K562 (cell line): ENCODE results near the gene IFT81. TPM values are rescaled to one million over a fixed set of nuclear protein-coding genes. Genes with fewer than 3 reads are reported as not detected.

ENCODE experiments used
- ATAC-seq: fragments of 200-7000 bp; cut with Tn5 transposase; 3 replicates; pipeline ENCODE4 v1.9.1; 2020; ENCODE audit warnings: moderate library complexity
- BruUV-seq: library from RNA; stranded (reverse); fragments of 400-500 nt; replicated peaks from 2 replicates; lab custom pipeline; 2021; lab: Mats Ljungman, UMichigan
- CTCF ChIA-PET: fragments of 300-600 bp; formaldehyde crosslinking; extraction: SDS; loops from one replicate; lab custom pipeline; 2021; ENCODE audit warnings: low intra/inter-chr PET ratio; lab: Yijun Ruan, JAX
- POLR2A ChIA-PET: fragments of 300-600, 350-650 bp; sonication (Branson Sonifier 250); formaldehyde crosslinking; extraction: SDS; loops from one replicate; lab custom pipeline; 2021; ENCODE audit warnings: antibody characterized with exemption, inconsistent platforms; lab: Yijun Ruan, JAX
- DNase-seq, 4 experiments: peaks; one replicate each; pipeline versions ENCODE4 v3.0.0 to v3.0.0-alpha.2; 2011 to 2018; ENCODE audit warnings: low spot score in 3 of 4, mixed read lengths in 3 of 4; ENCODE audit errors: extremely low read depth in 1 of 4
- FAIRE-seq: peaks from 2 replicates; lab custom pipeline; 2011; peaks lifted over from hg19 to GRCh38; lab: Jason Lieb, UNC
- H2AFZ ChIP-seq: 2 replicates; pipeline ENCODE4 v1.6.0; 2011; ENCODE audit warnings: low read depth, low read length, control low read depth, inconsistent platforms
- H3K27ac ChIP-seq: fragments of 200-600 bp; 3 replicates; pipeline ENCODE4 v1.8.0; 2011; ENCODE audit warnings: low read depth, mild to moderate bottlenecking, control low read depth, inconsistent platforms, low read length, moderate library complexity, mixed read lengths; ENCODE audit errors: extremely low read depth
- H3K27me3 ChIP-seq, 2 experiments: fragments of 300-600 bp in 1 of 2; 2 replicates in 1 of 2; 3 replicates in 1 of 2; pipeline versions ENCODE4 v1.6.0 to v1.8.0; 2011; ENCODE audit warnings: inconsistent platforms in 2 of 2, low read length in 2 of 2, mild to moderate bottlenecking in 1 of 2, mixed read lengths in 1 of 2, moderate library complexity in 1 of 2; ENCODE audit not compliant: control insufficient read depth in 2 of 2, insufficient read depth in 2 of 2
- H3K36me3 ChIP-seq: fragments of 300-600 bp; 3 replicates; pipeline ENCODE4 v1.8.0; 2011; ENCODE audit warnings: mild to moderate bottlenecking, low read length, inconsistent platforms; ENCODE audit not compliant: control insufficient read depth, insufficient read depth
- H3K4me1 ChIP-seq, 2 experiments: fragments of 200-600 bp in 1 of 2; replicated peaks in 1 of 2; 2 replicates in 1 of 2; 3 replicates in 1 of 2; pipeline versions ENCODE4 v1.5.1 to v1.8.0; 2011; ENCODE audit warnings: inconsistent platforms in 2 of 2, low read length in 2 of 2, mild to moderate bottlenecking in 1 of 2, mixed read lengths in 1 of 2, moderate library complexity in 1 of 2; ENCODE audit not compliant: control insufficient read depth in 2 of 2, insufficient read depth in 2 of 2
- H3K4me2 ChIP-seq: 2 replicates; pipeline ENCODE4 v1.6.1; 2011; ENCODE audit warnings: low read length, control low read depth, inconsistent platforms, mixed read lengths; ENCODE audit not compliant: insufficient read depth
- H3K4me3 ChIP-seq: fragments of 200-600 bp; sonication (generic), shearing (Covaris generic); 2 replicates; pipeline ENCODE4 v1.5.1; 2016; ENCODE audit warnings: control low read depth, inconsistent platforms
- H3K79me2 ChIP-seq: fragments of 200-600 bp; 3 replicates; pipeline ENCODE4 v1.8.0; 2011; ENCODE audit warnings: low read length, inconsistent platforms; ENCODE audit not compliant: control insufficient read depth, insufficient read depth
- H3K9ac ChIP-seq, 2 experiments: 2 replicates each; pipeline versions ENCODE4 v1.6.0 to v1.6.1; 2011; ENCODE audit warnings: low read depth in 2 of 2, low read length in 2 of 2, control low read depth in 1 of 2, inconsistent platforms in 1 of 2, mild to moderate bottlenecking in 1 of 2, mixed read lengths in 1 of 2; ENCODE audit not compliant: insufficient read depth in 1 of 2
- H3K9me1 ChIP-seq: one replicate; pipeline ENCODE4 v1.6.0; 2011; ENCODE audit warnings: inconsistent platforms, mild to moderate bottlenecking, low read length, moderate library complexity; ENCODE audit not compliant: control insufficient read depth, insufficient read depth
- H3K9me3 ChIP-seq: replicated peaks from 2 replicates; pipeline ENCODE4 v1.5.1; 2011; ENCODE audit warnings: low read depth, low read length, inconsistent platforms; ENCODE audit not compliant: control insufficient read depth, insufficient read depth
- H4K20me1 ChIP-seq: replicated peaks from 2 replicates; pipeline ENCODE4 v1.6.1; 2011; ENCODE audit warnings: low read length, inconsistent platforms, mixed read lengths; ENCODE audit not compliant: control insufficient read depth, insufficient read depth
- CXXC5 ChIP-seq: fragments of 250-450 bp; sonication (Bioruptor Pico); IDR thresholded peaks from 2 replicates; pipeline ENCODE4 v1.8.0; 2022; ENCODE audit warnings: inconsistent platforms, mild to moderate bottlenecking, moderate library complexity
- DDX20 ChIP-seq: fragments of 450-650 bp; IDR thresholded peaks from 2 replicates; pipeline ENCODE4 v1.6.1; 2016; ENCODE audit warnings: missing genetic modification characterization, low read depth, mild to moderate bottlenecking, missing compliant biosample characterization, moderate library complexity
- HCFC1 ChIP-seq: IDR thresholded peaks from 2 replicates; pipeline ENCODE4 v1.6.1; 2012; ENCODE audit warnings: low read depth, low read length, improper control_type of control experiment
- MYNN ChIP-seq, 2 experiments: sonication (generic); formaldehyde crosslinking in 1 of 2; IDR thresholded peaks; 2 replicates each; pipeline versions ENCODE4 v1.5.0 to v1.6.1; 2016 to 2020; ENCODE audit warnings: antibody characterized with exemption in 1 of 2, missing genetic modification reagents in 1 of 2
- RBFOX2 ChIP-seq: fragments of 200-400 bp; formaldehyde crosslinking; IDR thresholded peaks from 2 replicates; pipeline ENCODE4 v1.6.1; 2017; ENCODE audit warnings: low read depth, mild to moderate bottlenecking, low read length, moderate library complexity
- SMAD4 ChIP-seq: fragments of 250-450 bp; sonication (Bioruptor Pico); conservative IDR thresholded peaks from 2 replicates; pipeline ENCODE4 v1.8.0; 2021; ENCODE audit warnings: inconsistent platforms, mild to moderate bottlenecking, moderate library complexity
- SOX6 ChIP-seq: fragments of 450-650 bp; IDR thresholded peaks from 2 replicates; pipeline ENCODE4 v1.6.1; 2014; ENCODE audit warnings: mild to moderate bottlenecking
- TEAD2 ChIP-seq: fragments of 450-650 bp; IDR thresholded peaks from 2 replicates; pipeline ENCODE4 v1.6.1; 2016; ENCODE audit warnings: missing genetic modification characterization, control low read depth, missing compliant biosample characterization
- ZC3H8 ChIP-seq: fragments of 450-650 bp; IDR thresholded peaks from 2 replicates; pipeline ENCODE4 v1.6.1; 2017
- ZNF134 ChIP-seq: fragments of 250-450 bp; sonication (Bioruptor Pico); conservative IDR thresholded peaks from 2 replicates; pipeline ENCODE4 v1.4.0; 2020
- WGBS: fragments of 100-300 bp; shearing (Covaris generic); methylation state at CpG from one replicate; pipeline ENCODE4 v1.1.6; 2016; ENCODE audit warnings: low coverage, mixed read lengths; ENCODE audit not compliant: insufficient coverage; ENCODE audit errors: missing lambda C conversion rate; 5-methylcytosine and 5-hydroxymethylcytosine counted together
- in situ Hi-C: fragments of 300-500 bp; cut with MboI; formaldehyde crosslinking; loops from 4 replicates; pipeline ENCODE4 v1.15.0; 2018; ENCODE audit warnings: inconsistent platforms, mixed read lengths
- intact Hi-C: fragments of 100-400 bp; cut with micrococcal nuclease; formaldehyde crosslinking; loops from 2 replicates; pipeline ENCODE4 v1.14.2; 2022
- polyA plus RNA-seq, 8 experiments: library from polyadenylated mRNA; depleted of rRNA in 4 of 8; stranded (reverse) in 5 of 8; unstranded in 3 of 8; fragments of >200 nt; fragmentation: Nextera tagmentation in 2 of 8; fragmentation: Illumina TruSeq in 1 of 8; extraction: Ambion mirVana in 2 of 8; extraction: Trizol in 1 of 8; gene quantifications; 2 replicates each; pipeline versions ENCODE4 v1.2.1 to v1.2.3, GENCODE V29; 2011 to 2014; ENCODE audit warnings: inconsistent platforms in 1 of 8, missing spikeins in 1 of 8
- total RNA-seq, 7 experiments: library from RNA; depleted of rRNA in 6 of 7; stranded (reverse); fragments of >200 nt in 6 of 7; fragmentation: Illumina TruSeq in 2 of 7; extraction: Trizol in 2 of 7; gene quantifications; 2 replicates each; pipeline versions ENCODE4 v1.2.1 to v1.2.3, GENCODE V29; 2011 to 2021; ENCODE audit warnings: low replicate concordance in 1 of 7
- TF ChIP-seq, protein P1 (sequence below): sonication (generic); formaldehyde crosslinking; IDR thresholded peaks from 2 replicates; pipeline ENCODE4 v1.8.1; 2023; ENCODE audit warnings: missing genetic modification reagents, mild to moderate bottlenecking, borderline replicate concordance
- TF ChIP-seq, protein P2 (sequence below): fragments of 450-650 bp; formaldehyde crosslinking; IDR thresholded peaks from 2 replicates; pipeline ENCODE4 v1.4.0; 2020; ENCODE audit warnings: mild to moderate bottlenecking, moderate library complexity
- TF ChIP-seq, protein P3 (sequence below): IDR thresholded peaks from 2 replicates; pipeline ENCODE4 v1.6.1; 2014; ENCODE audit warnings: antibody characterized with exemption
- TF ChIP-seq, protein P4 (sequence below): fragments of 200-800 bp; sonication (Bioruptor generic); IDR thresholded peaks from 2 replicates; pipeline ENCODE4 v1.6.1; 2017; ENCODE audit warnings: missing genetic modification characterization, missing compliant biosample characterization

Gene IFT81
- total and polyA plus RNA-seq, 9 of the 15 experiments (the other 6 are each of a cell fraction or from before 2014, with no cell fraction given), result 2.8 to 11.9 (median 7.9) TPM

DNA sequence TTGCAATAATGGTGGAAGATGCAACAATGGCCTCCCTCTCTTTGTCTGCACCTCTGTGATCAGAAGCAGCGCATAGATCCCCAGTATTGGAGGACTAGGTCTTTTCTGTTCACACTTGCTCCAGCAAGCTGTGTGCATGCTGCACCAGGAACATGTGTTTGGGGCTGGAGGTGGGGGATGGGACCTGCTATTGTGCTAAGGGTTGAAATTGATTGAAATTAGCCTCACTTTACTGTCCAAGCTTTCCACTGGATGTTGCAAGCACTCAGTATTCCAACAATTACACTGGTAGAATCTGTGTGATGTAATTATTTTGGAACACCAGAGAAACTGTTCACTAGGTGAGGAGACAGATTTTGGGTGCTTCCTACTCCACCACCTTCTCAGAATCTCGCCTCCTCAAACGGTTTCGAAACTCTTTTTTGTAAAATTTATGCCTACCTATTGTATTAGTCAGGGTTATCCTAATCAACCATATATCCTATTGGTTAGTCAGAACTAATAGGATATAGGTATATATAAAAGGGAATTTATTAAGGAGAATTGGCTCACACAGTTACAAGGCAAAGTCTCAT lies 35.6 kb downstream of the IFT81 start:
- H3K4me3 ChIP-seq, result no peak overlapping the region
- BruUV-seq, result no TSS peak
- POLR2A ChIA-PET, result interaction anchor here (0.6 kb wide), 1 partner anchor 10 kb away, joined by 4 read pairs; no protein-coding TSS in a partner anchor
- no peak for DNase-seq
- CTCF ChIA-PET, result no interaction called here
- no peak overlapping the region for H3K9ac ChIP-seq
- H3K4me2 ChIP-seq, result no peak overlapping the region
- no peaks in the 10 kb centered on the region for H3K9me3 ChIP-seq
- no peaks in the 10 kb centered on the region for H3K27me3 ChIP-seq
- H4K20me1 ChIP-seq, result no peaks in the 10 kb centered on the region
- no peak for FAIRE-seq
- no peaks in the 10 kb centered on the region for H3K9me1 ChIP-seq
- no peak for ATAC-seq
- no peaks in the 10 kb centered on the region for H3K36me3 ChIP-seq
- intact Hi-C loops (no loop called here), in situ Hi-C loops (no loop called here)
- no peak overlapping the region for H3K27ac ChIP-seq
- H2AFZ ChIP-seq, result no peak overlapping the region
- H3K79me2 ChIP-seq, result no peaks in the 10 kb centered on the region
- WGBS, result 40% methylated on average over 4 of the region's 4 CpGs
- H3K4me1 ChIP-seq, result no peaks in the 10 kb centered on the region
- TF ChIP-seq TEAD2 (tag) (no peak), SMAD4 (CRISPR knock-in tag) (no peak), CXXC5 (CRISPR knock-in tag) (no peak), DDX20 (tag) (no peak), SOX6 (no peak), ZNF134 (CRISPR knock-in tag) (no peak), MYNN (IDR thresholded peaks at IDR 0.05) (no peak), MYNN (CRISPR knock-in tag; IDR thresholded peaks at IDR 0.05) (no peak), HCFC1 (no peak), RBFOX2 (no peak), ZC3H8 (no peak)
- TF ChIP-seq, protein P1, sequence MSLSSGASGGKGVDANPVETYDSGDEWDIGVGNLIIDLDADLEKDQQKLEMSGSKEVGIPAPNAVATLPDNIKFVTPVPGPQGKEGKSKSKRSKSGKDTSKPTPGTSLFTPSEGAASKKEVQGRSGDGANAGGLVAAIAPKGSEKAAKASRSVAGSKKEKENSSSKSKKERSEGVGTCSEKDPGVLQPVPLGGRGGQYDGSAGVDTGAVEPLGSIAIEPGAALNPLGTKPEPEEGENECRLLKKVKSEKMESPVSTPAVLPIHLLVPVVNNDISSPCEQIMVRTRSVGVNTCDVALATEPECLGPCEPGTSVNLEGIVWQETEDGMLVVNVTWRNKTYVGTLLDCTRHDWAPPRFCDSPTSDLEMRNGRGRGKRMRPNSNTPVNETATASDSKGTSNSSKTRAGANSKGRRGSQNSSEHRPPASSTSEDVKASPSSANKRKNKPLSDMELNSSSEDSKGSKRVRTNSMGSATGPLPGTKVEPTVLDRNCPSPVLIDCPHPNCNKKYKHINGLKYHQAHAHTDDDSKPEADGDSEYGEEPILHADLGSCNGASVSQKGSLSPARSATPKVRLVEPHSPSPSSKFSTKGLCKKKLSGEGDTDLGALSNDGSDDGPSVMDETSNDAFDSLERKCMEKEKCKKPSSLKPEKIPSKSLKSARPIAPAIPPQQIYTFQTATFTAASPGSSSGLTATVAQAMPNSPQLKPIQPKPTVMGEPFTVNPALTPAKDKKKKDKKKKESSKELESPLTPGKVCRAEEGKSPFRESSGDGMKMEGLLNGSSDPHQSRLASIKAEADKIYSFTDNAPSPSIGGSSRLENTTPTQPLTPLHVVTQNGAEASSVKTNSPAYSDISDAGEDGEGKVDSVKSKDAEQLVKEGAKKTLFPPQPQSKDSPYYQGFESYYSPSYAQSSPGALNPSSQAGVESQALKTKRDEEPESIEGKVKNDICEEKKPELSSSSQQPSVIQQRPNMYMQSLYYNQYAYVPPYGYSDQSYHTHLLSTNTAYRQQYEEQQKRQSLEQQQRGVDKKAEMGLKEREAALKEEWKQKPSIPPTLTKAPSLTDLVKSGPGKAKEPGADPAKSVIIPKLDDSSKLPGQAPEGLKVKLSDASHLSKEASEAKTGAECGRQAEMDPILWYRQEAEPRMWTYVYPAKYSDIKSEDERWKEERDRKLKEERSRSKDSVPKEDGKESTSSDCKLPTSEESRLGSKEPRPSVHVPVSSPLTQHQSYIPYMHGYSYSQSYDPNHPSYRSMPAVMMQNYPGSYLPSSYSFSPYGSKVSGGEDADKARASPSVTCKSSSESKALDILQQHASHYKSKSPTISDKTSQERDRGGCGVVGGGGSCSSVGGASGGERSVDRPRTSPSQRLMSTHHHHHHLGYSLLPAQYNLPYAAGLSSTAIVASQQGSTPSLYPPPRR (CRISPR knock-in tag), result no peak
- TF ChIP-seq, protein P2, sequence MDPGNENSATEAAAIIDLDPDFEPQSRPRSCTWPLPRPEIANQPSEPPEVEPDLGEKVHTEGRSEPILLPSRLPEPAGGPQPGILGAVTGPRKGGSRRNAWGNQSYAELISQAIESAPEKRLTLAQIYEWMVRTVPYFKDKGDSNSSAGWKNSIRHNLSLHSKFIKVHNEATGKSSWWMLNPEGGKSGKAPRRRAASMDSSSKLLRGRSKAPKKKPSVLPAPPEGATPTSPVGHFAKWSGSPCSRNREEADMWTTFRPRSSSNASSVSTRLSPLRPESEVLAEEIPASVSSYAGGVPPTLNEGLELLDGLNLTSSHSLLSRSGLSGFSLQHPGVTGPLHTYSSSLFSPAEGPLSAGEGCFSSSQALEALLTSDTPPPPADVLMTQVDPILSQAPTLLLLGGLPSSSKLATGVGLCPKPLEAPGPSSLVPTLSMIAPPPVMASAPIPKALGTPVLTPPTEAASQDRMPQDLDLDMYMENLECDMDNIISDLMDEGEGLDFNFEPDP (CRISPR knock-in tag), result no peak
- TF ChIP-seq, protein P3, sequence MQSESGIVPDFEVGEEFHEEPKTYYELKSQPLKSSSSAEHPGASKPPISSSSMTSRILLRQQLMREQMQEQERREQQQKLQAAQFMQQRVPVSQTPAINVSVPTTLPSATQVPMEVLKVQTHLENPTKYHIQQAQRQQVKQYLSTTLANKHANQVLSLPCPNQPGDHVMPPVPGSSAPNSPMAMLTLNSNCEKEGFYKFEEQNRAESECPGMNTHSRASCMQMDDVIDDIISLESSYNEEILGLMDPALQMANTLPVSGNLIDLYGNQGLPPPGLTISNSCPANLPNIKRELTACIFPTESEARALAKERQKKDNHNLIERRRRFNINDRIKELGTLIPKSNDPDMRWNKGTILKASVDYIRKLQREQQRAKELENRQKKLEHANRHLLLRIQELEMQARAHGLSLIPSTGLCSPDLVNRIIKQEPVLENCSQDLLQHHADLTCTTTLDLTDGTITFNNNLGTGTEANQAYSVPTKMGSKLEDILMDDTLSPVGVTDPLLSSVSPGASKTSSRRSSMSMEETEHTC, result no peak
- TF ChIP-seq, protein P4, sequence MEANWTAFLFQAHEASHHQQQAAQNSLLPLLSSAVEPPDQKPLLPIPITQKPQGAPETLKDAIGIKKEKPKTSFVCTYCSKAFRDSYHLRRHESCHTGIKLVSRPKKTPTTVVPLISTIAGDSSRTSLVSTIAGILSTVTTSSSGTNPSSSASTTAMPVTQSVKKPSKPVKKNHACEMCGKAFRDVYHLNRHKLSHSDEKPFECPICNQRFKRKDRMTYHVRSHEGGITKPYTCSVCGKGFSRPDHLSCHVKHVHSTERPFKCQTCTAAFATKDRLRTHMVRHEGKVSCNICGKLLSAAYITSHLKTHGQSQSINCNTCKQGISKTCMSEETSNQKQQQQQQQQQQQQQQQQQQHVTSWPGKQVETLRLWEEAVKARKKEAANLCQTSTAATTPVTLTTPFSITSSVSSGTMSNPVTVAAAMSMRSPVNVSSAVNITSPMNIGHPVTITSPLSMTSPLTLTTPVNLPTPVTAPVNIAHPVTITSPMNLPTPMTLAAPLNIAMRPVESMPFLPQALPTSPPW (CRISPR knock-in tag), result no peak
